GM18498 (cell line): ENCODE data around the gene TMPRSS4.

Experiments
- ATAC-seq: cut with Tn5 transposase; IDR thresholded peaks from one replicate; pipeline ENCODE4 v1.9.1; 2021; ENCODE audit warnings: mild to moderate bottlenecking, moderate library complexity; ENCODE audit not compliant: unreplicated experiment

Gene TMPRSS4

GRCh38 chr11:118129471-118130172 is 52.7 kb downstream of the TMPRSS4 start:
- ATAC-seq, result no peak

- ATAC-seq, result no peak
Measured at GRCh38 chr11:118132385-118133151, 55.7 kb downstream of the TMPRSS4 start.

- no peak for ATAC-seq
Measured at GRCh38 chr11:118133816-118134215, 56.9 kb downstream of the TMPRSS4 start.

- no peak for ATAC-seq
Measured at GRCh38 chr11:118135051-118135795, 58.3 kb downstream of the TMPRSS4 start.

GRCh38 chr11:118135796-118136165 is 58.9 kb downstream of the TMPRSS4 start:
- ATAC-seq, result no peak

- no peak for ATAC-seq
Measured at GRCh38 chr11:118136341-118136740, 59.5 kb downstream of the TMPRSS4 start.

GRCh38 chr11:118136801-118137200 is 59.9 kb downstream of the TMPRSS4 start:
- ATAC-seq, result no peak

- no peak for ATAC-seq
Measured at GRCh38 chr11:118138839-118139420, 62.1 kb downstream of the TMPRSS4 start.

GRCh38 chr11:118139578-118139977 is 62.7 kb downstream of the TMPRSS4 start:
- no peak for ATAC-seq

- ATAC-seq, result no peak
Measured at GRCh38 chr11:118142081-118142480, 65.2 kb downstream of the TMPRSS4 start.

- ATAC-seq, result no peak
Measured at GRCh38 chr11:118142809-118143208, 65.9 kb downstream of the TMPRSS4 start.

- ATAC-seq, result no peak
Measured at GRCh38 chr11:118143661-118144185, 66.8 kb downstream of the TMPRSS4 start.

- ATAC-seq, result no peak
Measured at GRCh38 chr11:118144301-118145268, 67.7 kb downstream of the TMPRSS4 start.

GRCh38 chr11:118145285-118146227 is 68.7 kb downstream of the TMPRSS4 start:
- peak; percentile 91 for ATAC-seq

GRCh38 chr11:118146554-118146953 is 69.7 kb downstream of the TMPRSS4 start:
- no peak for ATAC-seq

GRCh38 chr11:118147502-118147901 is 70.6 kb downstream of the TMPRSS4 start:
- no peak for ATAC-seq

GRCh38 chr11:118148240-118148639 is 71.4 kb downstream of the TMPRSS4 start:
- no peak for ATAC-seq

- no peak for ATAC-seq
Measured at GRCh38 chr11:118148856-118149255, 72.0 kb downstream of the TMPRSS4 start.

- ATAC-seq, result no peak
Measured at GRCh38 chr11:118149493-118149892, 72.6 kb downstream of the TMPRSS4 start.
